HG03520 (cell line): Measurements from ENCODE around the gene TTC3.
"Not testable (repeated sequence)": the region's sequence is repeated elsewhere in the genome, so short reads cannot be mapped to it uniquely, and the experiment has no call there.

Source experiments
- ATAC-seq: cut with Tn5 transposase; IDR thresholded peaks from one replicate; pipeline ENCODE4 v1.9.1; 2021; ENCODE audit warnings: mild to moderate bottlenecking, moderate library complexity; ENCODE audit not compliant: unreplicated experiment

TTC3 gene

DNA sequence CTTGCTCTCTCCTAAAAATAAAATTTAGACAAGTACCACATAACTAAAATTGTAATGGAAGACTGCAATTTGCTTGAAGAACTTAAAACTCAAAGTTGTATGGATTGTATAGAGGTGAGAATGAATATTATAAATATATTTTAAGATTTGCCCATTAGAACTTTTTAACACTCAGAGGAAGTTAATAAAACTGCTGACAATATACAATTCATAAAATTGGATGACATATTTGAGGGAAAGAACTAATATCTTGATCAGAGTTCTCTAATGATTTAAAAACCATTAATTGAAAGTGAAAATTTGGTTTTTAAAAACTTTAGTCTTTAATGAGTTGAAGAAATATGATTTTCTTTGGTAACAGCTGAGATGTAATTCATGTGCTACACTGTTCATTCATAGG lies 20.9 kb downstream of the TTC3 start:
- ATAC-seq = no peak

DNA sequence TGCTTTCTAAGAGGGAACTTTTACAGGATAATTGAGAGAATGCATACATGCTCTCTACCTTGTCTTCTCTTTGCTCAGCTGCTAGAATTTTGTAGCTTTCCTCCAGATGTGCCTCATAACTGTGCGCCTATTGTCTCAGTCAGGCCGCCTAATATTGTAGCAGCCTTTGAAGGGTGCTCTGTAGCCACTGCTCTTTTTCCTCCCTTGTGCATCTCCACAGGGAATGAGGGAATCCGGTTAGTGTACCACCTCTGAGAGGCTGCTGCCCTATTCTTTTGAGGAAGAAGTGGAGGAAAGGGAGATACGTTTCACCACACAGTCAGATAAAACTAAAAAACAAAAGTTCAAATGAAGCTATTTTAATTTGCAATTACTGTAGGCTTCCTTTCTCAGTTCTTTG lies 22.8 kb downstream of the TTC3 start:
- ATAC-seq = no peak

DNA sequence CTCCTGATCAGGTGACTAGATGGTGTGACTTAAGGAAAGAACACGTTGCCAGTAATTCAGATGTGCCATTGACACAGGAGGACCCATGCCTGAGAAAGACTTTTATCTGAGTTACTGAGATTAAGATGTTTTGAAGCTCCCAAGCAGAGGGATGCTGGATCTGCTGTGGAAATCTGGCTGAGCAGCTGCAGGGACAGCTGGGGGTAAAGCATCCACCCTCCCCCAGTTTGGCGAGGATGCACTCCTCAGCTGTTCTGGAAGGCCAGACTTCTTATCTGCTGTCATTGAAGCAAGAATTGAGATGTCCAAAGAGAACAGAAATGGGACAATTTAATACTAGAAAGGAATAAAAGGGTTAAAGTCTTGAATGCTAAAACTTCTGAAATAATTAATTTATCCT lies 25.7 kb downstream of the TTC3 start:
- ATAC-seq = no peak

DNA sequence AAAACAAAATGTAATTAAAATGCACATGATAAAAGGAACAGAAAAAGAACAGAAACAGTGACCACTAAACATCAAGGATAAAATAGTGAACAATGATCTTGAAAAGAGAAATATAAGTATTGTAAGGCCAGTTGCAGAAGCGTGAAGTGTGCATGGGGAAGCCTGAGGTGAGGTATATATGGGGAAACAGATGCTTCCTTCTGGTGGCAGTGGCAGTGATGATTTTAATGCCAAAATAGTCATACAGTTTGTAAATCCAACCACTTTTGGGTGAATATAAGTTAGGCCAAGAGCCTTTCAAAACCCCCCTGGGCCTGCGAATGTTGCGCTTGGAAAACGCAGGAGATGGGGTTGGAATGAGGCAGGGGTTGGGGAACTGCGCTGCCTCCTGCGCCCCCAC lies 27.3 kb downstream of the TTC3 start:
- no peak for ATAC-seq

DNA sequence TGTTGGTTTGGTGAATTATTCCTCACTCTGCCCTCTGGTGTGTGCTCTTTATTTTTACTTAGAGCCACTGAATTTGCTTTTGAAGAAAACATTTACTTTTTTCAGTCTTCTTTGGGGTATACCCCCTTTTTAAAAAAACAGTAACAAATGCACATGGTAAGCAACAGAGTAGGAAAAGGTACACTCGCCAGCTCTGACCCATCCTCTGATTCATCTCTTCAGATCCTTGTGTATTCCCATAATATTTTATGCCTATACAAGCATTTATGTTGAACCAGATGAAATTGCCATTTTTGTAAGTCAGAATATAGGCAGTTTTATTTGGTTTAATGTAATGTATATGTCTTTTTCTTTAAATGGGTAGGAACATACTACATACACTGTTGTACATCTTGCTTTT lies 28.3 kb downstream of the TTC3 start:
- no peak for ATAC-seq

DNA sequence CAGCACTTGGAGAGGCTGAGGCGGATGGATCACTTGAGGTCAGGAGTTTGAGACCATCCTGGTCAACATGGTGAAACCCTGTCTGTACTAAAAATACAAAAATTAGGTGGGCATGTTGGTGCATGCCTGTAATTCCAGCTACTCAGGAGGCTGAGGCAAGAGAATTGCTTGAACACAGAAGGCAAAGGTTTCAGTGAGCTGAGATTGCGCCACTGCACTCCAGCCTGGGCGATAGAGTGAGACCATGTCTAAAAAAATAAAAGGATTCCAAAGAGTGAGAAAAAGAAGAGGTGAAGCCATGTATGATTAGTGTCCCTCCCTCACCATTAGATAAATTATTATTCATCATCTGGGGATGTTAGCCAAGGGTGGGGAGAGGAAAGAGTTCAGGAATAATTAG lies 29.7 kb downstream of the TTC3 start:
- ATAC-seq = not testable (repeated sequence)

DNA sequence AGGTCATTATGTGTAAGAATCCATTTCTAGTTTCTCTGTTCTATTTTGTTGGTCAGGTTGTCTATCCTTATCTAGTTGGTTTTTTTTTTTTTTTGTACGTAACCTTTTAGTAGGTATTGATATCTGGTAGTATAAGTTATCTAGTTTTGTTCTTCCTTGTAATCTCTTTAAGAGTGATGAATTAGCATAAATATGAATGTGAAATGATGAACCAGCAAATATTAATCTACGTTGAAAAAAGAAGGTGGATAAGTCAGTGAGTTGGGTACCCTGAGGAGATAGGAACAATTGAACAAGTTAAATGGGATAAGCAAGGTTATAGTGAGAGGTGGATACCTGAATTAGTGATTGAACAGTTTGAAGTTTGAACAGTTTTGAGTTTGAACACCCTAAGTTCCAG lies 33.9 kb downstream of the TTC3 start:
- ATAC-seq = no peak

DNA sequence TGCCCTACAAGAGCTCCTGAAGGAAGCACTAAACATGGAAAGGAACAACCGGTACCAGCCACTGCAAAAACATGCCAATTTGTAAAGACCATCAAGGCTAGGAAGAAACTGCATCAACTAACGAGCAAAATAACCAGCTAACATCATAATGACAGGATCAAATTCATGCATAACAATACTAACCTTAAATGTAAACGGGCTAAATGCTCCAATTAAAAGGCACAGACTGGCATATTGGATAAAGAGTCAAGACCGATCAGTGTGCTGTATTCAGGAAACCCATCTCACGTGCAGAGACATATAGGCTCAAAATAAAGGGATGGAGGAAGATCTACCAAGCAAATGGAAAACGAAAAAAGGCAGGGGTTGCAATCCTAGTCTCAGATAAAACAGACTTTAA lies 38.0 kb downstream of the TTC3 start:
- not testable (repeated sequence) for ATAC-seq

DNA sequence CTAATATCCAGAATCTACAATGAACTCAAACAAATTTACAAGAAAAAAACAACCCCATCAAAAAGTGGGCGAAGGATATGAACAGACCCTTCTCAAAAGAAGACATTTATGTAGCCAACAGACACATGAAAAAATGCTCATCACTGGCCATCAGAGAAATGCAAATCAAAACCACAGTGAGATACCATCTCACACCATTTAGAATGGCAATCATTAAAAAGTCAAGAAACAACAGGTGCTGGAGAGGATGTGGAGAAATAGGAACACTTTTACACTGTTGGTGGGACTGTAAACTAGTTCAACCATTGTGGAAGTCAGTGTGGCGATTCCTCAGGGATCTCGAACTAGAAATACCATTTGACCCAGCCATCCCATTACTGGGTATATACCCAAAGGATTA lies 41.2 kb downstream of the TTC3 start:
- ATAC-seq = not testable (repeated sequence)

DNA sequence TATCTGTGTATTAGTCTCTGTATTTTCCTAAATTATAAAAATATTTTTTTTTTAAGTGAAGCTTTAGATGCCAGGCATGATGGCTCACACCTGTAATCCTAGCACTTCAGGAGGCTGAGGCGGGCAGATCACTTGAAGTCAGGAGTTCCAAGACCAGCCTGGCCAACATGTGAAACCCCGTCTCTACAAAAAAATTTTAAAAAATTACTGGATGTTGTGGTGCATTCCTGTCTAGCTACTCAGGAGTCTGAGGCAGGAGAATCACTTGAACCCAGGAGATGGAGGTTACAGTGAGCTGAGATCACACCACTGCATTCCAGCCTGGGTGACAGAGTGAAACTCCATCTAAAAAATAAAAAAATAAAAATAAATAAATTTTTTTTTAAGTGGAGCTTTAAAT lies 43.4 kb downstream of the TTC3 start:
- not testable (repeated sequence) for ATAC-seq

DNA sequence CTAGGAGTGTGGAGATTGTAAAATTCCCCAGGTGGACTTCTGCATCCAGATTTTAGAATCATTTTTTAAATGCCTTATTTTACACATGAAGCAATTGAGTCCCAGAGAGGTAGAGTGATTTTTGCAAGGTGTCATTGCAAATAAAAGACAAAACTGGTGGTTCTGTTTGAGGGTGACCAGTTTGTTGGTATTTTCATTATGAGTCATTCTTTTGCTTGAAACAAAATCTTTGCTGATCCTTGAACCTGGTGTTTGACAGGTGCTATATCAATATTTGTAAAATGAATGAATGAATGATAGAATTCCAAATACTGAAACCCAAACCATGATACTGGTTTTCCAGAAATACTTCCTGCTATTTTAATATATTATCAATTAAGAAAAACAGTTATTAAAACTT lies 44.1 kb downstream of the TTC3 start:
- no peak for ATAC-seq

DNA sequence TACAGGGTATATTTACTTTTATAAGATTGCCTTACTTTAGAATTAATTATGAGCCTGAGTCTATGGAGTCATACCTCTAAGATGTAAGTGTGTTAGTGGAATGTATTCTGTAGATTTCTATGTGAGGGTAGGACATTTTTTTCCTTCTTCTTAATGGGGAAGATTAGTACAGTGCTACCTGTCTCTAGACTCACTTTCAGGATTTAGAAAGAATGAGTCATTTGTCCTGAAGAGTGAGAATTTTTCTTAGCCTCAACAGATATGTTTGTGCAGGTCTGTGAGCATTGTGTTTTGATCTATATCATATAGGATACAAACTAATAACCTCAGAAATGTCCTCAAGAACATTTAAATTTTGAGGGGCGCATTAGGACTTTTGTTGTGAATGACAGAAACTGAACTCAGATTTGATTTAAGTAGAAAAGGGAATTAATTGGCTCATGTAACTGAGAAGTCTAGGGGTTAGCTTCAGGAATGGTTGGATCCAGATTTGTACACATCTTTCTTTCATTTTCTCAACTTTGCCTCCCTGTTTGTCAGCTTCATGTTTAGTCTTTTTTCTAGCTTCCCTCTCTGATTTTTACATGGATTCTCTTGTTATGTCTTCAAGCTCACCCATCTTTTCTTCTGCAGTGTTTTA lies 45.3 kb downstream of the TTC3 start:
- no peak for ATAC-seq

DNA sequence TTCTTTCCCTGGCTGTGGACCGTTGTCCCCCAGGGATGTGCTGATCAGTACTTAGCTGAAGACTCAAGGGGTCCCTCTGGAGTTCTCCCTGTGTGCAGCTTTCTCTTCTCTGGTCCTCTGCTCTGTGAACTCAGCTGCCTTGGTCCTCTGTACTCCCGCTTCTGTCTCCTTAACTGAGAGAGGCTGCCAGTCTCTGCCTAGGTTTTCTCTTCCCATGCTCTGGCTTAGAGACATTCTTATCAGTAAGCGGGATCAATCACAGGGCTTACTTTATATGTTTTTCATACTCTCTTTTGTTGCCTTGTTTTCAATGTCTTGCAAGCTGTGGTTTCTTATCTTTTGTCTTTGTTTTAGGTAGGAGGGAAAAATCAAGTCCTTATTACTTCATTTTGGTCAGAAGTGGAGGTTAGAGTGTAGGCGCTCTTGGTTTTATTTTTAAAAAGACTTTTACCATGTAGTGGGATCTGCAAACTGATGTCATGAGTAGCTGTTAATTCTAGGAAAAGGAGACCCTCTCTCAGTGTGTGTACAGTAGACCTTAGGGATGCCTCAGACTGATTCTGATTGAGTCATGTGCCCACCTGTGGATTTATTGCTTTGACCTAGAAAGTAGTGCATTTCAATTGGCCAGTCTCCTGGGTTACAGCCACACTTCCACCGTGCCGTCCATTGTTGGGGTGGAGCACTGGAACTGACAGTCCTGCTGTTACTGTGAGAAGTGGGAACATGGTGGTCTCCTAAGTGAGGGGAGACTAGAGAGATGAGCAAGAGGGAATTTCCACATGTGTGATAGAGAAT lies 46.6 kb downstream of the TTC3 start:
- ATAC-seq = no peak

DNA sequence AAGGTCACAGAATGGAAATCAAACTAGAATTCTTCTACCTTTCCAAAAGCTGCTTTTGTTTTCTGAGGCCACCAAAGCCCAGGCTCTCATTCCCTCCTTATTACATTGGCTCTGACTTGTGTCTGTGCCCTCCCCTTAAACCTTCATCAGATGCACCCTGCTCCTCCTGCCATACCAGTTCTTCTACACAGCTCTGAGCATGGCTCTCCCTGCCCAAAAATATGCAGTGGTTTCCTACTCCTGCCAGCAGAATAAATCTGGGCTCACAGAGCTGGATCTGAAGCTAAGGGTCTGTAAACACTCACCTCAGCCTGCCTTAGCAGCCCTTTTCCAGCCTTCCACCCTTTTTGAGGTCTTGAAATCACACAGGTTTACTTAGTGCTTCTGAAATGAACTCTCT lies 55.0 kb downstream of the TTC3 start:
- ATAC-seq = no peak

DNA sequence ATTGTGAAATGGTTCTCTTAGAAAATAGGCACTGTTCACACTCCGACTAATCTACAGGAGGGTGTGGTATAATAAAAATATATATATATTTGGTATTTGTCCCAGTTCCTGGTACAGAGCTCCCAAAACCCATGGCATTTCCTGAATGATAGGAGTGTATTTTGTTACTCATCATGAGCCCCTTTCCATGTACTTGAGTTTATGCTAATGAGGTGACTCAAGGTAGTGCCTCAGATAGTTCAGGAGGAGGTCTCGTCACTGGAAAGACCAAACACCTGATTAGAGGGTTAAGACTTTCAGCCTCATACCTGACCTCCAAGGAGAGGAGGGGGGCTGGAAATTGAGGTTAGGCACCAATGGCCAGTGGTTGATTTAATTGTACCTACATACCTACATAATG lies 57.9 kb downstream of the TTC3 start:
- ATAC-seq = no peak

DNA sequence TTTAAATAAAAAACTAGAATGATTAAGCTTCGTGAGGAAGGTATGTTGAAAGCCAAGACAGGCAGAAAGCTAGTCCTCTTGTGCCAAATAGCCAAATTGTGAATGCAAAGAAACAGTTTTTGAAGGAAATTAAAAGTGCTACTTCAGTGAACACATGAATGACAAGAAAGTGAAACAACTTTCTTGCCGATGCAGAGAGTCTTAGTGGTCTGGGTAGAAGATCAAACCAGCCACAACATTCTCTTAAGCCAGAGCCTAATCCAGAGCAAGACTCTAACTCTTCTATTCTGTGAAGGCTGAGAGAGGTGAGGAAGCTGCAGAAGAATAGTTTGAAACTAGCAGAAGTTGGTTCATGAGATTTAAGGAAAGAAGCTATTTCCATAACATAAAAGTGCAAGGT lies 63.2 kb downstream of the TTC3 start:
- no peak for ATAC-seq

DNA sequence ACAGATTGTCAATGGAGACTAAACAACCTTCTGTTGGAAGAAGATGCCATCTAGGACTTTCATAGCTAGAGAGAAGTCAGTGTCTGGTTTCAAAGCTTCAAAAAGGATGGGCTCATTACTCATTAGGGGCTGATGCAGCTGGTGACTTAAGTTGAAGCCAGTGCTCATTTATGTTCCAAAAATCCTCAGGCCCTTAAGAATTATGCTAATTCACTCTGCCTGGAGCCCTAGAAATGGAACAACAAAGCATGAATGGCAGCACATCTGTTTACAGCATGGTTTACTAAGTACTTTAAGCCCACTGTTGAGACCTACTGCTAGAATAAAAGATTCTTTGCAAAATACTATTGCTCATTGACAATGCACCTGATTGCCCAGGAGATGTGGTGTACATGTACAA lies 63.7 kb downstream of the TTC3 start:
- no peak for ATAC-seq

DNA sequence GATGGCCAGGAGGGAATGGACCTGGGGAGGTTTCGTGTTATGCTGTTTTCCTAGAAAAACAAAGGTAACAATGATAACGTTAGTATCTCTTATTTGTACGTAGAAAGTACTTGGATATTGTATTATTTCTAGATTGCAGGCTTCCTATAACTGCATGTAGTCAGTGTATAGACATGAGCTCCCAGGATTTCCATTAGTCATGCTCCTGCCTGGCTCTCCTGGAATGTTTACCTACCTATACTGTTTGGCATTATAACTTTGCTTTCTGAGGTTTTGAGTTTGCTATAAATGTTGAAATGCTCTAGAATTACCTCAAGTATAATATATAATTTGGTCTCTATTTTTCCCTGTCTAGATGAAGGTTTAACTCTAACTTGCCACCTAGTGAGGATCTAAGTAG lies 66.1 kb downstream of the TTC3 start:
- ATAC-seq = no peak

DNA sequence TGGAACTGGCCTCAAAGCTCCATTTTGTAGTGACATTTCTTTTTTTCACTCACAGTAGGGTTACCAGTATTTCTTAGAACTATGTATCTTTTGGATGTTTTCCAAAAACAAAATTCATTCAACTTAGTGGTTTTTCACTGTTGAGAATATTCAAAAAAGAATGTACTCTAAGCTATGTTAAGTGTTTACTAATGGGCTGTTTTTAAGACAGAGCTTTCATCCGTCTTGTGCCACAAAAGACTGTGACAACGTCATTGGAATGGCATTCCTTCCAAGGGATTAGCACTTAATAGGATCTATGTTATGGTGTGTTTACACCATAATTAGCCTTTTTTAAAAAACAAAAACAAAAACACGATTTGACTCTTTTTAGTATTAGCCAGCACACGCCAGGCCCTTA lies 66.8 kb downstream of the TTC3 start:
- no peak for ATAC-seq

DNA sequence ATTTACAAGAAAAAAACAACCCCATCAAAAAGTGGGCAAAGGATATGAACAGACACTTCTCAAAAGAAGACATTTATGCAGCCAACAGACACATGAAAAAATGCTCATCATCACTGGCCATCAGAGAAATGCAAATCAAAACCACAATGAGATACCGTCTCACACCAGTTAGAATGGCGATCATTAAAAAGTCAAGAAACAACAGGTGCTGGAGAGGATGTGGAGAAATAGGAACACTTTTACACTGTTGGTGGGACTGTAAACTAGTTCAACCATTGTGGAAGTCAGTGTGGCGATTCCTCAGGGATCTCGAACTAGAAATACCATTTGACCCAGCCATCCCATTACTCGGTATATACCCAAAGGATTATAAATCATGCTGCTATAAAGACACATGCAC lies 70.3 kb downstream of the TTC3 start:
- ATAC-seq = not testable (repeated sequence)

DNA sequence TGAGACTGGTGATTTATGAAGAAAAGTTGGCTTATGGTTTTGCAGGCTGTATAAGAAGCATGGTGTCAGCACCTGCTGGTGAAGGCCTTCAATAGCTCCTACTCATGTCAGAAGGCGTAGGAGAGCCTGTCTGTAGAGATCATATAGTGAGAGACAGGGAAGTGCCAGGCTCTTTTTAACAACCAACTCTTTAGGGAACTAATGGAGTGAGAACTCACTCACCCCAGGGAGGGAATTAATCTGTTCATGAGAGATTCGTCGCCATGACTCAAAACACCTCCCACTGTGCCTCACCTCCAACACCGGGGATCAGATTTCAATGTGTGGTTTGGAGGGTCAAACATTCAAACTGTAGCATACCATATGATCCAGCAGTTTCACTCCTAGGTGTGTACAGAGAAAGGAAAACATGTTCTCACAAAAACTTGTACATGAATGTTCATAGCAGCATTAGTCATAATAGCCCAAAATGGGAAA lies 72.6 kb downstream of the TTC3 start:
- no peak for ATAC-seq
